Cardiac fibroblast (primary cell): ENCODE measurements around the gene INHBE.

Source experiments
- DNase-seq, 2 donors: peaks; one replicate each; pipeline versions ENCODE4 v3.0.0 to v3.0.0-alpha.2; 2010; ENCODE audit warnings: low read depth in 2 of 2
- H3K4me3 ChIP-seq, 2 donors: replicated peaks in 1 of 2; 1 replicate in 1 of 2; 2 replicates in 1 of 2; pipeline ENCODE4 v1.5.1; 2011; ENCODE audit warnings: low read depth in 2 of 2, low read length in 2 of 2, mild to moderate bottlenecking in 2 of 2, moderate library complexity in 1 of 2
- CTCF ChIP-seq: IDR thresholded peaks from one replicate; pipeline ENCODE4 v1.5.1; 2011; ENCODE audit warnings: low read depth, mild to moderate bottlenecking, low read length, inconsistent platforms

Gene INHBE

GRCh38 chr12:57461276-57461916 lies 6.3 kb downstream of the INHBE start:
- no peak for TF ChIP-seq CTCF
- H3K4me3 ChIP-seq, result peak overlapping the region; percentile 63 to 66
- peak; percentile 27 to 59 for DNase-seq

GRCh38 chr12:57461917-57462250 lies 6.8 kb downstream of the INHBE start:
- H3K4me3 ChIP-seq, result peak overlapping the region; percentile 63 to 66
- DNase-seq, result peak in 1 of 2 donors; percentile 17
- no peak for TF ChIP-seq CTCF

GRCh38 chr12:57462251-57462911 lies 7.3 kb downstream of the INHBE start:
- peak; percentile 89 to 91 for DNase-seq
- peak; percentile 96 for TF ChIP-seq CTCF
- peak overlapping the region; percentile 63 to 66 for H3K4me3 ChIP-seq

GRCh38 chr12:57462912-57463253 lies 7.8 kb downstream of the INHBE start:
- TF ChIP-seq CTCF, result no peak
- H3K4me3 ChIP-seq, result no peak overlapping the region
- DNase-seq, result no peak

- no peak for DNase-seq
- H3K4me3 ChIP-seq, result no peak overlapping the region
- no peak for TF ChIP-seq CTCF
Observed at GRCh38 chr12:57464569-57464968, 9.5 kb downstream of the INHBE start.

- H3K4me3 ChIP-seq, result no peak overlapping the region
- DNase-seq, result no peak
- TF ChIP-seq CTCF, result no peak
Observed at GRCh38 chr12:57465030-57465746, 10.1 kb downstream of the INHBE start.
